HG03103 (cell line): Measurements from ENCODE around the gene SH2D2A.

Experiments
- ATAC-seq: cut with Tn5 transposase; IDR thresholded peaks from one replicate; pipeline ENCODE4 v1.9.1; 2021; ENCODE audit warnings: low read depth; ENCODE audit not compliant: unreplicated experiment

SH2D2A gene

GRCh38 chr1:156828400-156829124 is 11.9 kb upstream of the SH2D2A start:
- ATAC-seq = no peak

GRCh38 chr1:156826630-156827029 is 10.0 kb upstream of the SH2D2A start:
- no peak for ATAC-seq

GRCh38 chr1:156823210-156823790 is 6.7 kb upstream of the SH2D2A start:
- ATAC-seq = no peak

- no peak for ATAC-seq
Observed at GRCh38 chr1:156822680-156823079, 6.0 kb upstream of the SH2D2A start.

GRCh38 chr1:156821801-156822200 is 5.2 kb upstream of the SH2D2A start:
- no peak for ATAC-seq

- ATAC-seq = no peak
Observed at GRCh38 chr1:156815961-156816422, 656 bp downstream of the SH2D2A start.

- no peak for ATAC-seq
Observed at GRCh38 chr1:156815307-156815826, 1.3 kb downstream of the SH2D2A start.

- no peak for ATAC-seq
Observed at GRCh38 chr1:156814571-156815260, 1.9 kb downstream of the SH2D2A start.

GRCh38 chr1:156813750-156814570 is 2.7 kb downstream of the SH2D2A start:
- ATAC-seq = no peak

- ATAC-seq = no peak
Observed at GRCh38 chr1:156813298-156813697, 3.4 kb downstream of the SH2D2A start.

- no peak for ATAC-seq
Observed at GRCh38 chr1:156812293-156812990, 4.2 kb downstream of the SH2D2A start.

- ATAC-seq = no peak
Observed at GRCh38 chr1:156811168-156811567, 5.5 kb downstream of the SH2D2A start.

GRCh38 chr1:156809711-156810366 is 6.8 kb downstream of the SH2D2A start:
- no peak for ATAC-seq

GRCh38 chr1:156809281-156809680 is 7.4 kb downstream of the SH2D2A start:
- no peak for ATAC-seq

- ATAC-seq = no peak
Observed at GRCh38 chr1:156808186-156809030, 8.2 kb downstream of the SH2D2A start.

GRCh38 chr1:156807627-156808026 is 9.0 kb downstream of the SH2D2A start:
- ATAC-seq = no peak

- ATAC-seq = no peak
Observed at GRCh38 chr1:156806512-156807440, 9.9 kb downstream of the SH2D2A start.
